Natural killer cell (primary cell): ENCODE data around the gene SET. TPM values are rescaled to one million over a fixed set of nuclear protein-coding genes. Genes with fewer than 3 reads are reported as not detected.
A peak's percentile ranks its signal among the peaks of the same experiment; 100 is the strongest.
"Not testable (repeated sequence)": the region's sequence is repeated elsewhere in the genome, so short reads cannot be mapped to it uniquely, and the experiment has no call there.

Experiments
- ATAC-seq, 3 donors: fragments of 150-1000 bp in 2 of 3; fragments of 200-7000 bp in 1 of 3; cut with Tn5 transposase; 1 replicate in 1 of 3; 2 replicates in 2 of 3; pipeline ENCODE4 v1.10.0; 2021; ENCODE audit warnings: mild to moderate bottlenecking in 2 of 3, moderate library complexity in 2 of 3
- DNase-seq, 2 donors: peaks; one replicate each; pipeline versions ENCODE4 v3.0.0 to v3.0.0-alpha.2; 2013 to 2021; ENCODE audit warnings: mixed read lengths in 1 of 2
- H3K27ac ChIP-seq: one replicate; pipeline ENCODE4 v1.5.1; 2013; ENCODE audit warnings: mild to moderate bottlenecking, low read length
- H3K27me3 ChIP-seq: one replicate; pipeline ENCODE4 v1.6.1; 2013; ENCODE audit warnings: low read length; ENCODE audit not compliant: control insufficient read depth, insufficient read depth
- H3K36me3 ChIP-seq: one replicate; pipeline ENCODE4 v1.6.1; 2013; ENCODE audit warnings: low read length; ENCODE audit not compliant: control insufficient read depth, insufficient read depth
- H3K4me1 ChIP-seq: one replicate; pipeline ENCODE4 v1.6.1; 2013; ENCODE audit warnings: low read length; ENCODE audit not compliant: control insufficient read depth, insufficient read depth
- H3K4me3 ChIP-seq: one replicate; pipeline ENCODE4 v1.5.1; 2013; ENCODE audit warnings: low read length
- H3K9me3 ChIP-seq: one replicate; pipeline ENCODE4 v1.6.1; 2013; ENCODE audit warnings: low read length; ENCODE audit not compliant: control insufficient read depth, insufficient read depth
- H3K27ac Mint-ChIP-seq, 2 donors: one replicate each; pipeline ENCODE4 v1.8.0; 2022; ENCODE audit warnings: mild to moderate bottlenecking in 2 of 2, mixed read lengths in 2 of 2, moderate library complexity in 1 of 2
- H3K27me3 Mint-ChIP-seq, 2 donors: one replicate each; pipeline ENCODE4 v1.8.0; 2022; ENCODE audit warnings: low read depth in 2 of 2, mixed read lengths in 2 of 2
- H3K36me3 Mint-ChIP-seq: one replicate; pipeline ENCODE4 v1.8.0; 2022; ENCODE audit warnings: mixed read lengths
- H3K4me1 Mint-ChIP-seq, 2 donors: one replicate each; pipeline ENCODE4 v1.8.0; 2022; ENCODE audit warnings: mixed read lengths in 2 of 2
- H3K4me3 Mint-ChIP-seq: one replicate; pipeline ENCODE4 v1.8.0; 2022; ENCODE audit warnings: mild to moderate bottlenecking, moderate library complexity, mixed read lengths
- H3K9me3 Mint-ChIP-seq, 2 donors: one replicate each; pipeline ENCODE4 v1.8.0; 2022; ENCODE audit warnings: mixed read lengths in 2 of 2
- WGBS: methylation state at CpG from one replicate; pipeline ENCODE4 v1.1.7; 2013; ENCODE audit warnings: missing lambda C conversion rate; ENCODE audit not compliant: insufficient coverage; 5-methylcytosine and 5-hydroxymethylcytosine counted together
- intact Hi-C: fragments of 100-400 bp; cut with micrococcal nuclease; formaldehyde crosslinking; loops from one replicate; pipeline ENCODE4 v1.14.2; 2022
- total RNA-seq, 4 donors: library from RNA; stranded (reverse); fragments of 120-200 nt in 1 of 4; gene quantifications; one replicate each; pipeline versions ENCODE4 v1.2.3 to v1.2.4, GENCODE V29; 2013 to 2022
- TF ChIP-seq, protein P1 (sequence below): fragments of 200-600 bp; IDR thresholded peaks from one replicate; pipeline ENCODE4 v1.8.0; 2022; ENCODE audit warnings: antibody characterized with exemption

The SET gene
- total RNA-seq, 3 donors from 2014 or later (not counting 1 experiment from before 2014, with no cell fraction given): 331 to 341 (median 334) TPM

DNA sequence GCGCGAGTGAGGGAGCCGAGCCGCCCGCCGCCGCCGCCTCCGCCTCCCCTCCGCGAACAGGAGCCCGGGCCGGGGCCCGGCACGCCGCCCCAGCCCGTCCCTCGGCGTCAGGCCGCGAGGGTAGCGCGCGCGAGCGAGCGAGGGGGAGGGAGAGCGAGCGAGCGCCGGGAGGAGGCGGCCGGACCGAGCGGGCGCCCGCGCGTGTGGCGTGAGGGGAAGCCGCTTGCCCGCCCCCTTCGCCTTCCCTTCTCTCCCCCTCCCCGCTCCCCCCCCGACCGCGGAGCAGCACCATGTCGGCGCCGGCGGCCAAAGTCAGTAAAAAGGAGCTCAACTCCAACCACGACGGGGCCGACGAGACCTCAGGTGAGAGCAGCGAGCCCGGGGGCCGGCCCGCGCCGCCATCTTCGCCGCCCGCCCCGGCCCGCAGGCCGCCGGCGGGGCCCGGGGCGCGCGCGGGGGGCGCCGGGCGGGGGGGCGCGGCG is 312 bp downstream of the SET start:
- H3K9me3 ChIP-seq: no peaks in the 10 kb centered on the region
- H3K36me3 ChIP-seq: peaks cover 30% of the 10 kb centered on the region
- H3K27me3 ChIP-seq: no peaks in the 10 kb centered on the region
- Mint-ChIP-seq H3K27ac (peak overlapping the region; percentile 89 to 96), H3K27me3 (no peaks in the 10 kb centered on the region), H3K9me3 (no peaks in the 10 kb centered on the region), H3K4me3 (peak overlapping the region; percentile 79), H3K4me1 (peaks cover 56 to 66% of the 10 kb centered on the region in 2 donors), H3K36me3 (peaks cover 27% of the 10 kb centered on the region)
- peak overlapping the region; percentile 61 for H3K27ac ChIP-seq
- H3K4me3 ChIP-seq: peak overlapping the region; percentile 43
- intact Hi-C loops: loop anchor here (1.0 kb wide), 1 partner anchor 35 kb away; the partner anchor contains the start of gene ZDHHC12
- DNase-seq (no peak), ATAC-seq (peak; percentile 30 to 44 (median 43))
- H3K4me1 ChIP-seq: peaks cover 48% of the 10 kb centered on the region
- under 1% methylated on average over 77 of the region's 80 CpGs for WGBS
- TF ChIP-seq, protein P1, sequence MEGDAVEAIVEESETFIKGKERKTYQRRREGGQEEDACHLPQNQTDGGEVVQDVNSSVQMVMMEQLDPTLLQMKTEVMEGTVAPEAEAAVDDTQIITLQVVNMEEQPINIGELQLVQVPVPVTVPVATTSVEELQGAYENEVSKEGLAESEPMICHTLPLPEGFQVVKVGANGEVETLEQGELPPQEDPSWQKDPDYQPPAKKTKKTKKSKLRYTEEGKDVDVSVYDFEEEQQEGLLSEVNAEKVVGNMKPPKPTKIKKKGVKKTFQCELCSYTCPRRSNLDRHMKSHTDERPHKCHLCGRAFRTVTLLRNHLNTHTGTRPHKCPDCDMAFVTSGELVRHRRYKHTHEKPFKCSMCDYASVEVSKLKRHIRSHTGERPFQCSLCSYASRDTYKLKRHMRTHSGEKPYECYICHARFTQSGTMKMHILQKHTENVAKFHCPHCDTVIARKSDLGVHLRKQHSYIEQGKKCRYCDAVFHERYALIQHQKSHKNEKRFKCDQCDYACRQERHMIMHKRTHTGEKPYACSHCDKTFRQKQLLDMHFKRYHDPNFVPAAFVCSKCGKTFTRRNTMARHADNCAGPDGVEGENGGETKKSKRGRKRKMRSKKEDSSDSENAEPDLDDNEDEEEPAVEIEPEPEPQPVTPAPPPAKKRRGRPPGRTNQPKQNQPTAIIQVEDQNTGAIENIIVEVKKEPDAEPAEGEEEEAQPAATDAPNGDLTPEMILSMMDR: no peak

DNA sequence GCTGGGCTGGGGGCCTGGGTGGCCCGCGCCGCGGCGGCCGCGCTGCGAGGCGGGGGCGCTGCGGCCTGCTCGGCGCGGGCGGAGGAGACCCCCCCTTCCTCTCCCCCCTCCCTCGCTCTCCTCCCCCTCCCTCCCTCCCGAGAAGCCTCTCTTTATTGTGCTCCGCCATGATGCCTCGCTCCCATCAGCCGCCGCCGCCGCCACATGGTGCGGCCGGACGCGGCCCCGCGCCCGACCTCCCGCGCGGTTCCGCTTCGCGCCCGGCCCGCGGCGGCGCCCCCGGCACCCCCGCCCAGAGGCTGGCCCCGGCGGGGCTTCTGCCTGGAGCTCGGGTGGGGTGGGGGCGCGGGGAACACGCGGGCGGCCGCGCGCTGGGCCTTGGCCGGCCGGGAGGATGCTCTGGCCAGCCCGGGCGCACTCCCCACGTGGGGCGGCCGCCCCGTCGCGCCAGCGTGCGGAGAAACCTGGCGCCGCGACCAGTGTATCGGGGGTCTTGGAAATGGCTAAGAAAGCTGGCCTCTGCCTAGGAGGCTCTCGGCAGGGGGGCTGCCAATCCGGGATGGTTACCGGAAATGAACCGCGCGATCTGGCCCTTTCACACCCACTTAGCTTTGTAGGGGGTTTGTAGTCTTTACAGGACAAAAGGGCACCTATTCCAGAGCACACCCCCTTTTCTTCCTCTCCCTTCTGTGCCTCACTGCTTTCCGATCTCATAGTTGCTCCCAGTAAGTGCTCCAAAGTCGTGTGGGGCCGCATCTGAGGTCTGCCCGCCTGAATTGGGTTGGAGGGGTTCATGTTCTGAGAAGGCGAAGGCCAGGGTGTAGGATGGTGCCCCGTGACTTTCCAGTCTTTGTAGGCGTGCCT is 1.0 kb downstream of the SET start:
- no peaks in the 10 kb centered on the region for H3K9me3 ChIP-seq
- intact Hi-C loops: loop anchor here (1.0 kb wide), 1 partner anchor 34 kb away; the partner anchor contains the start of gene ZDHHC12
- WGBS: under 1% methylated on average over 76 of the region's 83 CpGs
- H3K36me3 ChIP-seq: peaks cover 33% of the 10 kb centered on the region
- H3K4me1 ChIP-seq: peaks cover 41% of the 10 kb centered on the region
- peak overlapping the region; percentile 55 for H3K27ac ChIP-seq
- peak overlapping the region; percentile 99 for H3K4me3 Mint-ChIP-seq
- H3K27me3 Mint-ChIP-seq: no peaks in the 10 kb centered on the region
- no peaks in the 10 kb centered on the region for H3K9me3 Mint-ChIP-seq
- DNase-seq (peak; percentile 30 to 84), ATAC-seq (peak; percentile 13 to 28 (median 25))
- peak overlapping the region; percentile 87 to 92 for H3K27ac Mint-ChIP-seq
- peak overlapping the region; percentile 48 for H3K4me3 ChIP-seq
- H3K36me3 Mint-ChIP-seq: peaks cover 33% of the 10 kb centered on the region
- H3K4me1 Mint-ChIP-seq: peaks cover 49 to 59% of the 10 kb centered on the region in 2 donors
- no peaks in the 10 kb centered on the region for H3K27me3 ChIP-seq
- TF ChIP-seq, protein P1: no peak

DNA sequence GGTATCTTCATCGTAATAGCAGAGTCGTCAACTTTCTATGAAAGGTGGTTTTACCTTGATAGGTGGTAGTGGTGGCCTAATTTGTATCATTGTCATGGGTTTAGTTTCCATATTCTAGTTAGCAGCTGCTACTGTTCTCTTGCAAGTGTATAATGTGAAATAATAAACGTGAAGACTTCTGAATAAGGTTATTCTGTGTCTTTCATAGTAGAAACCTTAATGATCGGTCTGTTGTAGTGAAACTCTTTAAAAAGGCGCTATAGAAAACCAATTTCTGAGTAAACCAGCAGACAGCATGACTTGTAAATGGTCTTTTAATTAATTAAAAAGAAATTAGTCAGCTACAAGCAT is 1.6 kb downstream of the SET start:
- no peaks in the 10 kb centered on the region for H3K9me3 ChIP-seq
- H3K4me3 ChIP-seq: peak overlapping the region; percentile 48
- H3K27ac ChIP-seq: peak overlapping the region; percentile 55
- H3K4me1 ChIP-seq: peaks cover 35% of the 10 kb centered on the region
- ATAC-seq (no peak), DNase-seq (no peak)
- Mint-ChIP-seq H3K27me3 (no peaks in the 10 kb centered on the region), H3K27ac (peak overlapping the region; percentile 87 to 92), H3K9me3 (no peaks in the 10 kb centered on the region), H3K4me1 (peaks cover 43 to 53% of the 10 kb centered on the region in 2 donors), H3K36me3 (peaks cover 33% of the 10 kb centered on the region), H3K4me3 (peak overlapping the region; percentile 99)
- WGBS: 11% methylated on average over 5 of the region's 5 CpGs
- intact Hi-C loops: no loop called here
- peaks cover 35% of the 10 kb centered on the region for H3K36me3 ChIP-seq
- no peaks in the 10 kb centered on the region for H3K27me3 ChIP-seq
- TF ChIP-seq, protein P1: no peak

DNA sequence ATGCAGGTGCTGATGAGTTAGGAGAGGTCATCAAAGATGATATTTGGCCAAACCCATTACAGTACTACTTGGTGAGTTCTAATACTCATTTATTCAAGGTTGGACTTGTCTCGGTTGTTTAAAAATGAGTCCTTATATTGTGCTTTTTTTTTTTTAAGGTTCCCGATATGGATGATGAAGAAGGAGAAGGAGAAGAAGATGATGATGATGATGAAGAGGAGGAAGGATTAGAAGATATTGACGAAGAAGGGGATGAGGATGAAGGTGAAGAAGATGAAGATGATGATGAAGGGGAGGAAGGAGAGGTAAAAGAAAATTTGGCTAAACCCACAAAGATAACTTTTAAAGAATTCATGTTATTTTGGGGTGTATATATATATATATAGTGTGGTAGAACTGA is 4.7 kb downstream of the SET start:
- H3K27ac Mint-ChIP-seq: peak overlapping the region; percentile 68 to 92
- ATAC-seq, DNase-seq, H3K9me3 Mint-ChIP-seq, H3K27me3 ChIP-seq, H3K9me3 ChIP-seq, H3K27me3 Mint-ChIP-seq, H3K4me3 ChIP-seq, H3K27ac ChIP-seq, intact Hi-C loops, H3K4me1 ChIP-seq: not testable (repeated sequence)
- 82% methylated on average over 3 of the region's 3 CpGs for WGBS
- H3K36me3 Mint-ChIP-seq: peaks cover 42% of the 10 kb centered on the region
- H3K4me3 Mint-ChIP-seq: peak overlapping the region; percentile 14
- H3K4me1 Mint-ChIP-seq: peaks cover 30 to 32% of the 10 kb centered on the region in 2 donors
- H3K36me3 ChIP-seq: peaks cover 44% of the 10 kb centered on the region
